PC-3 (cell line): ENCODE results near the gene RYR2. TPM values are rescaled to one million over a fixed set of nuclear protein-coding genes. Genes with fewer than 3 reads are reported as not detected.

Source experiments
- ATAC-seq: fragments of 200-7000 bp; cut with Tn5 transposase; 2 replicates; pipeline ENCODE4 v1.9.1; 2020; ENCODE audit warnings: mild to moderate bottlenecking, moderate library complexity
- BruUV-seq: library from RNA; stranded (reverse); fragments of 400-500 nt; replicated peaks from 2 replicates; lab custom pipeline; 2021; lab: Mats Ljungman, UMichigan
- CTCF ChIA-PET: fragments of 300-600 bp; sonication (Branson Sonifier 250); formaldehyde crosslinking; loops from one replicate; lab custom pipeline; 2022; ENCODE audit warnings: antibody characterized with exemption; lab: Charles Lee
- POLR2A ChIA-PET: fragments of 300-600 bp; sonication (Branson Sonifier 250); formaldehyde crosslinking; loops from one replicate; lab custom pipeline; 2022; ENCODE audit warnings: antibody characterized with exemption; ENCODE audit not compliant: unreplicated experiment; lab: Charles Lee
- DNase-seq: peaks from one replicate; pipeline ENCODE4 v3.0.0-alpha.2; 2015
- H2AFZ ChIP-seq: fragments of 300-600 bp; sonication (generic); 2 replicates; pipeline ENCODE4 v1.6.0; 2016; ENCODE audit warnings: antibody characterized with exemption, low read length
- H3F3A ChIP-seq: fragments of 300-600 bp; sonication (generic); one replicate; pipeline ENCODE4 v1.6.0; 2017; ENCODE audit warnings: antibody characterized with exemption, low read length, control low read depth, mild to moderate bottlenecking; ENCODE audit not compliant: unreplicated experiment
- H3K27ac ChIP-seq: fragments of 300-600 bp; sonication (generic); 2 replicates; pipeline ENCODE4 v1.5.1; 2016; ENCODE audit warnings: mild to moderate bottlenecking, low read length
- H3K27me3 ChIP-seq: fragments of 300-600 bp; sonication (generic); 2 replicates; pipeline ENCODE4 v1.6.1; 2016; ENCODE audit warnings: low read length, mixed read lengths
- H3K36me3 ChIP-seq: fragments of 300-600 bp; sonication (generic); 2 replicates; pipeline ENCODE4 v1.6.1; 2016; ENCODE audit warnings: low read depth, mixed run types, low read length, mixed read lengths
- H3K4me1 ChIP-seq: fragments of 300-600 bp; sonication (generic); 2 replicates; pipeline ENCODE4 v1.5.1; 2016; ENCODE audit warnings: low read length; ENCODE audit not compliant: insufficient read depth
- H3K4me2 ChIP-seq: fragments of 300-600 bp; sonication (generic); 2 replicates; pipeline ENCODE4 v1.6.0; 2016; ENCODE audit warnings: low read length
- H3K4me3 ChIP-seq: fragments of 300-600 bp; sonication (generic); 2 replicates; pipeline ENCODE4 v1.5.1; 2016; ENCODE audit warnings: mild to moderate bottlenecking, low read length, mixed read lengths
- H3K79me2 ChIP-seq: fragments of 300-600 bp; sonication (generic); 2 replicates; pipeline ENCODE4 v1.6.1; 2017; ENCODE audit warnings: low read length, mixed read lengths
- H3K9ac ChIP-seq: fragments of 300-600 bp; sonication (generic); 2 replicates; pipeline ENCODE4 v1.6.0; 2016; ENCODE audit warnings: mild to moderate bottlenecking, low read length
- H3K9me2 ChIP-seq: fragments of 300-600 bp; sonication (generic); replicated peaks from 2 replicates; pipeline ENCODE4 v1.6.1; 2016; ENCODE audit warnings: mixed run types, low read length, mixed read lengths
- H3K9me3 ChIP-seq: fragments of 300-600 bp; sonication (generic); 2 replicates; pipeline ENCODE4 v1.6.1; 2016; ENCODE audit warnings: low read length, mixed read lengths
- H4K20me1 ChIP-seq: fragments of 300-600 bp; sonication (generic); 2 replicates; pipeline ENCODE4 v1.6.1; 2016; ENCODE audit warnings: low read length, mixed read lengths
- CTCF ChIP-seq: fragments of 300-600 bp; sonication (generic); conservative IDR thresholded peaks from 2 replicates; pipeline ENCODE4 v1.5.1; 2017; ENCODE audit warnings: antibody characterized with exemption, low read depth, mild to moderate bottlenecking, low read length
- EZH2 ChIP-seq: fragments of 300-600 bp; sonication (generic); IDR thresholded peaks from one replicate; pipeline ENCODE4 v1.6.1; 2017; ENCODE audit warnings: antibody characterized with exemption, mild to moderate bottlenecking, low read length; ENCODE audit not compliant: unreplicated experiment
- EZH2phosphoT487 ChIP-seq: fragments of 300-600 bp; sonication (generic); IDR thresholded peaks from 2 replicates; pipeline ENCODE4 v1.6.1; 2018; ENCODE audit warnings: mild to moderate bottlenecking, antibody characterized with exemption, low read length, borderline replicate concordance
- intact Hi-C: fragments of 100-400 bp; cut with micrococcal nuclease; formaldehyde crosslinking; loops from 2 replicates; pipeline ENCODE4 v1.9.0; 2023
- total RNA-seq: library from RNA; depleted of rRNA; stranded (reverse); fragments of >200 nt; gene quantifications from 2 replicates; pipeline ENCODE4 v1.2.3, GENCODE V29; 2014

Gene RYR2
- total RNA-seq, 1 experiment from 2014 or later = not detected

DNA sequence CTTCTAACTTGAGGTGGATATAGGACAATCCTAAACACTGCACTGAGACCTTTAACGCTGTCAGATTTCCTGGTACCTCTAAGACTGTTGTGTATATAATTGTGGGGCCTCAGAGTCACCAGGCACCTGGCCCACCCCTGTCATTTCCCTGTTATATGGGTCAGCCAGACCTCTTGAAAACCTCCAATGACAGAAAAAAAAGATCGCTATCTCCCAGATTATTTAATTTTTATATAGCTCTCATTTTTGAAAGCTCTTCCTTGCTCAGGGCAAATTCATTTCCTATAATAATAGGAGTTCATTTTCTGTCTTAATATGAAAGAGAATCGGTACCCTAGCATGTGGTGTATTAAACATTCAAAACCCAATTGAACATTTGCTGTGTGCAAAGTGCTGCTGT is 792.1 kb downstream of the RYR2 start:
- POLR2A ChIA-PET = no interaction called here

DNA sequence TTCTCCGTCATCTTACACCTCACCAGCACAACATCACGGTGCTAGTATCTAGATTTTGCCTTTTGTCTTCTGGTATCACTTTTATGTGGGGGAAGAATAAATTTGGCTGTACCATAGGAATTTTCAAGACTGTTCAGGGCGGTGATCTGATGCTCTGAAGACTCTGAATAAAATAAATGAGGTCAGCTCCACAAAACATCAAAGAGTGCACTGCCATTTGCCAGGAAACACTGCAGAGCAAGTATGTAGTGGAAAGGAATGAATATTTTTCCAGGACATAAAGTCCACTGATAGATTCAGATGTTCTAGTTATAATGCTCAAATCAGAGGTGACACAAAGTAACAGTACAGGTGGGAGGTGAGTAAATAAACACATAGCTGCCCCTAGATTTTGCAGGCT is 792.5 kb downstream of the RYR2 start:
- H3K27me3 ChIP-seq = peaks cover 3% of the 10 kb centered on the region; the same call in 1 of the 2 replicates
- intact Hi-C loops = no loop called here
- no peaks in the 10 kb centered on the region for H3K9me3 ChIP-seq
- no peak for ATAC-seq
- no peaks in the 10 kb centered on the region for H3K4me1 ChIP-seq
- no peak overlapping the region for H3K9ac ChIP-seq
- ChIA-PET POLR2A (no interaction called here), CTCF (no interaction called here)
- H3F3A ChIP-seq = no peaks in the 10 kb centered on the region
- H4K20me1 ChIP-seq = no peaks in the 10 kb centered on the region
- no peak overlapping the region for H3K4me3 ChIP-seq
- no peak for TF ChIP-seq EZH2phosphoT487
- TF ChIP-seq CTCF = no peak
- TF ChIP-seq EZH2 = no peak
- H2AFZ ChIP-seq = no peak overlapping the region
- no peaks in the 10 kb centered on the region for H3K9me2 ChIP-seq
- no peaks in the 10 kb centered on the region for H3K79me2 ChIP-seq
- DNase-seq = no peak
- no peak overlapping the region for H3K27ac ChIP-seq
- BruUV-seq = no TSS peak
- no peak overlapping the region for H3K4me2 ChIP-seq
- no peaks in the 10 kb centered on the region for H3K36me3 ChIP-seq

More for the DNA sequence above, 792.1 kb downstream of the RYR2 start:
- Histone ChIP-seq H3K79me2 (no peaks in the 10 kb centered on the region), H3K4me1 (no peaks in the 10 kb centered on the region), H3K27ac (no peak overlapping the region), H3K9me3 (no peaks in the 10 kb centered on the region), H3K9ac (no peak overlapping the region), H2AFZ (no peak overlapping the region), H3K4me3 (no peak overlapping the region), H4K20me1 (no peaks in the 10 kb centered on the region), H3K27me3 (peaks cover 3% of the 10 kb centered on the region; the same call in 1 of the 2 replicates), H3K36me3 (no peaks in the 10 kb centered on the region), H3K4me2 (no peak overlapping the region), H3F3A (no peaks in the 10 kb centered on the region), H3K9me2 (no peaks in the 10 kb centered on the region)
- DNase-seq = no peak
- ATAC-seq = no peak
- no TSS peak for BruUV-seq
- CTCF ChIA-PET = interaction anchor here (0.6 kb wide), 1 partner anchor 23 kb away, joined by 3 read pairs; no protein-coding TSS in a partner anchor
- no peak for TF ChIP-seq EZH2phosphoT487
- intact Hi-C loops = no loop called here

DNA sequence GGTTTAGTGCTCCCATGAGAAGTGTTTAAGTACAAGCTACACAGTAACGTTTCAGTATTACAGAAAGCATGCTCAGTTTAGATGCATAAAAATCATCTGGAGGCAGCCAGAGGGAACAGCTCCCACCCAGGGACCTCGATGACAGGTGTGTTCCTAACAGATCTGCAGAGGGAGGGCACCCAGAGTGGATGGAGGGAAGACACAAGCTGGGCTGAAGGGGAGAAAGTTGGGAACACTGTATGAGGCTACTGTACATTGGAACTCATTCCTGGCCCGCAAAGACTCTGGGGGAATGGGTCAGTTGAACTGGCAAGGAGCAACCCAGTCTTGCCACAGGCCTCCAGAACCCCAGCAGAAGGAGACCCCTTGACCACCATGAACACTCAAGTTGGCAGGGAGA is 796.3 kb downstream of the RYR2 start:
- no peak overlapping the region for H3K4me3 ChIP-seq
- intact Hi-C loops = no loop called here
- TF ChIP-seq EZH2phosphoT487 = no peak
- TF ChIP-seq EZH2 = no peak
- no peak for TF ChIP-seq CTCF

More for the DNA sequence above, 796.3 kb downstream of the RYR2 start:
- BruUV-seq = no TSS peak
- Histone ChIP-seq H3K9ac (no peak overlapping the region), H3K4me1 (no peaks in the 10 kb centered on the region), H3K4me2 (no peak overlapping the region), H4K20me1 (no peaks in the 10 kb centered on the region), H2AFZ (no peak overlapping the region), H3K79me2 (no peaks in the 10 kb centered on the region), H3F3A (no peaks in the 10 kb centered on the region), H3K9me3 (no peaks in the 10 kb centered on the region), H3K36me3 (no peaks in the 10 kb centered on the region), H3K9me2 (no peaks in the 10 kb centered on the region), H3K27ac (no peak overlapping the region), H3K27me3 (no peaks in the 10 kb centered on the region)
- CTCF ChIA-PET = no interaction called here
- ATAC-seq = no peak
- POLR2A ChIA-PET = interaction anchor here (0.6 kb wide), 1 partner anchor 113 kb away, joined by 3 read pairs; no protein-coding TSS in a partner anchor
- no peak for DNase-seq
